ENCODE results near the gene PLCXD3. TPM values are rescaled to one million over a fixed set of nuclear protein-coding genes. Genes with fewer than 3 reads are reported as not detected.

PLCXD3 gene
- polyA plus RNA-seq, result not detected

GRCh38 chr5:41510176-41510831 lies at the start of gene PLCXD3:
Gene PLCXD3 (minus strand): TSS chr5:41510601. CDS start chr5:41510526, 75 bp downstream.
- H3K4me1 Mint-ChIP-seq, result no peaks in the 10 kb centered on the region
- peaks cover 0 to 3% (median 0%) of the 10 kb centered on the region in 3 donors for H3K36me3 Mint-ChIP-seq
- H3K27me3 Mint-ChIP-seq (ENCODE audit: low read depth in 3 of 3), result peaks cover 0 to 10% (median 7%) of the 10 kb centered on the region in 3 donors
- peak within 1 kb of the TSS in 1 of 5 donors; percentile 27 for H3K4me3 Mint-ChIP-seq
- no peak for DNase-seq
- peaks cover 2 to 23% (median 12%) of the 10 kb centered on the region in 6 donors for H3K9me3 Mint-ChIP-seq
- no peak within 1 kb of the TSS for H3K27ac Mint-ChIP-seq

GRCh38 chr5:41559184-41559583 lies 48.8 kb upstream of the PLCXD3 start:
- H3K27me3 Mint-ChIP-seq (ENCODE audit: low read depth in 3 of 3), result peaks cover 0 to 2% (median 0%) of the 10 kb centered on the region in 3 donors
- no peak overlapping the region for H3K27ac Mint-ChIP-seq
- no peaks in the 10 kb centered on the region for H3K4me1 Mint-ChIP-seq
- no peaks in the 10 kb centered on the region for H3K36me3 Mint-ChIP-seq
- H3K9me3 Mint-ChIP-seq, result peaks cover 0 to 6% (median 4%) of the 10 kb centered on the region in 6 donors
- no peak overlapping the region for H3K4me3 Mint-ChIP-seq
- DNase-seq, result no peak

- no peaks in the 10 kb centered on the region for H3K4me1 Mint-ChIP-seq
- peaks cover 0 to 6% (median 1%) of the 10 kb centered on the region in 6 donors for H3K9me3 Mint-ChIP-seq
- no peaks in the 10 kb centered on the region for H3K36me3 Mint-ChIP-seq
These were observed 47.9 kb upstream of the PLCXD3 start for GRCh38 chr5:41558295-41558694.

GRCh38 chr5:41547991-41548390 lies 37.6 kb upstream of the PLCXD3 start:
- no peak overlapping the region for H3K4me3 Mint-ChIP-seq
- DNase-seq, result no peak
- no peaks in the 10 kb centered on the region for H3K36me3 Mint-ChIP-seq
- no peaks in the 10 kb centered on the region for H3K4me1 Mint-ChIP-seq
- peaks cover 2 to 38% (median 10%) of the 10 kb centered on the region in 6 donors for H3K9me3 Mint-ChIP-seq
- no peak overlapping the region for H3K27ac Mint-ChIP-seq
- H3K27me3 Mint-ChIP-seq (ENCODE audit: low read depth in 3 of 3), result peaks cover 0 to 1% (median 0%) of the 10 kb centered on the region in 3 donors

More at GRCh38 chr5:41558295-41558694, 47.9 kb upstream of the PLCXD3 start:
- no peak for DNase-seq
- Mint-ChIP-seq H3K27ac (no peak overlapping the region), H3K27me3 (ENCODE audit: low read depth in 3 of 3) (peaks cover 0 to 2% (median 0%) of the 10 kb centered on the region in 3 donors), H3K4me3 (no peak overlapping the region)

GRCh38 chr5:41542183-41542582 lies 31.8 kb upstream of the PLCXD3 start:
- peaks cover 0 to 1% (median 0%) of the 10 kb centered on the region in 3 donors for H3K27me3 Mint-ChIP-seq (ENCODE audit: low read depth in 3 of 3)
- DNase-seq, result no peak
- no peaks in the 10 kb centered on the region for H3K36me3 Mint-ChIP-seq
- peaks cover 0 to 16% (median under 1%) of the 10 kb centered on the region in 6 donors for H3K9me3 Mint-ChIP-seq
- no peak overlapping the region for H3K27ac Mint-ChIP-seq
- H3K4me1 Mint-ChIP-seq, result no peaks in the 10 kb centered on the region
- H3K4me3 Mint-ChIP-seq, result no peak overlapping the region

- no peaks in the 10 kb centered on the region for H3K4me1 Mint-ChIP-seq
- no peak overlapping the region for H3K27ac Mint-ChIP-seq
- H3K27me3 Mint-ChIP-seq (ENCODE audit: low read depth in 3 of 3), result no peaks in the 10 kb centered on the region
- peaks cover 0 to 16% (median 3%) of the 10 kb centered on the region in 6 donors for H3K9me3 Mint-ChIP-seq
- no peaks in the 10 kb centered on the region for H3K36me3 Mint-ChIP-seq
- H3K4me3 Mint-ChIP-seq, result no peak overlapping the region
- no peak for DNase-seq
These were observed 29.1 kb upstream of the PLCXD3 start for GRCh38 chr5:41539454-41539853.

GRCh38 chr5:41537581-41537980 lies 27.2 kb upstream of the PLCXD3 start:
- no peak for DNase-seq
- H3K4me1 Mint-ChIP-seq, result no peaks in the 10 kb centered on the region
- H3K9me3 Mint-ChIP-seq, result peaks cover 0 to 19% (median 4%) of the 10 kb centered on the region in 6 donors
- no peaks in the 10 kb centered on the region for H3K27me3 Mint-ChIP-seq (ENCODE audit: low read depth in 3 of 3)
- H3K4me3 Mint-ChIP-seq, result no peak overlapping the region
- no peak overlapping the region for H3K27ac Mint-ChIP-seq
- no peaks in the 10 kb centered on the region for H3K36me3 Mint-ChIP-seq

- Mint-ChIP-seq H3K27me3 (ENCODE audit: low read depth in 3 of 3) (peaks cover 0 to 2% (median 0%) of the 10 kb centered on the region in 3 donors), H3K4me3 (no peak overlapping the region), H3K4me1 (no peaks in the 10 kb centered on the region), H3K9me3 (peaks cover 0 to 12% (median 3%) of the 10 kb centered on the region in 6 donors), H3K36me3 (no peaks in the 10 kb centered on the region), H3K27ac (no peak overlapping the region)
- no peak for DNase-seq
These were observed 22.1 kb upstream of the PLCXD3 start for GRCh38 chr5:41532485-41532884.

GRCh38 chr5:41527201-41527779 lies 16.9 kb upstream of the PLCXD3 start:
- peaks cover 0 to 2% (median 0%) of the 10 kb centered on the region in 3 donors for H3K27me3 Mint-ChIP-seq (ENCODE audit: low read depth in 3 of 3)
- peaks cover 0 to 3% (median 0%) of the 10 kb centered on the region in 3 donors for H3K36me3 Mint-ChIP-seq
- no peak overlapping the region for H3K27ac Mint-ChIP-seq
- no peak overlapping the region for H3K4me3 Mint-ChIP-seq
- peaks cover 0 to 11% (median 5%) of the 10 kb centered on the region in 6 donors for H3K9me3 Mint-ChIP-seq
- H3K4me1 Mint-ChIP-seq, result no peaks in the 10 kb centered on the region
- DNase-seq, result no peak

- no peak overlapping the region for H3K4me3 Mint-ChIP-seq
- peaks cover 0 to 2% (median 0%) of the 10 kb centered on the region in 3 donors for H3K27me3 Mint-ChIP-seq (ENCODE audit: low read depth in 3 of 3)
- peaks cover 0 to 3% (median 0%) of the 10 kb centered on the region in 3 donors for H3K36me3 Mint-ChIP-seq
- H3K27ac Mint-ChIP-seq, result no peak overlapping the region
- peaks cover 0 to 11% (median 5%) of the 10 kb centered on the region in 6 donors for H3K9me3 Mint-ChIP-seq
- no peak for DNase-seq
- H3K4me1 Mint-ChIP-seq, result no peaks in the 10 kb centered on the region
These were observed 16.3 kb upstream of the PLCXD3 start for GRCh38 chr5:41526699-41527098.

- Mint-ChIP-seq H3K27me3 (ENCODE audit: low read depth in 3 of 3) (no peaks in the 10 kb centered on the region), H3K4me1 (no peaks in the 10 kb centered on the region), H3K27ac (no peak overlapping the region), H3K36me3 (peaks cover 0 to 3% (median 0%) of the 10 kb centered on the region in 3 donors), H3K9me3 (peaks cover 0 to 11% (median 5%) of the 10 kb centered on the region in 6 donors), H3K4me3 (no peak overlapping the region)
- DNase-seq, result no peak
These were observed 13.8 kb upstream of the PLCXD3 start for GRCh38 chr5:41524174-41524573.

GRCh38 chr5:41522193-41522786 lies 11.9 kb upstream of the PLCXD3 start:
- no peaks in the 10 kb centered on the region for H3K27me3 Mint-ChIP-seq (ENCODE audit: low read depth in 3 of 3)
- H3K4me3 Mint-ChIP-seq, result no peak overlapping the region
- H3K4me1 Mint-ChIP-seq, result no peaks in the 10 kb centered on the region
- H3K27ac Mint-ChIP-seq, result no peak overlapping the region
- H3K36me3 Mint-ChIP-seq, result peaks cover 0 to 3% (median 0%) of the 10 kb centered on the region in 3 donors
- peaks cover 0 to 11% (median 5%) of the 10 kb centered on the region in 6 donors for H3K9me3 Mint-ChIP-seq
- DNase-seq, result no peak

GRCh38 chr5:41519801-41520200 lies 9.4 kb upstream of the PLCXD3 start:
- H3K4me3 Mint-ChIP-seq, result no peak overlapping the region
- DNase-seq, result no peak
- no peaks in the 10 kb centered on the region for H3K27me3 Mint-ChIP-seq (ENCODE audit: low read depth in 3 of 3)
- H3K9me3 Mint-ChIP-seq, result peaks cover 0 to 4% (median 2%) of the 10 kb centered on the region in 6 donors
- H3K36me3 Mint-ChIP-seq, result no peaks in the 10 kb centered on the region
- no peak overlapping the region for H3K27ac Mint-ChIP-seq
- H3K4me1 Mint-ChIP-seq, result no peaks in the 10 kb centered on the region

- Mint-ChIP-seq H3K36me3 (no peaks in the 10 kb centered on the region), H3K27ac (no peak overlapping the region), H3K27me3 (ENCODE audit: low read depth in 3 of 3) (no peaks in the 10 kb centered on the region), H3K9me3 (peaks cover 0 to 4% (median under 1%) of the 10 kb centered on the region in 6 donors), H3K4me3 (no peak overlapping the region), H3K4me1 (no peaks in the 10 kb centered on the region)
- no peak for DNase-seq
These were observed 7.5 kb upstream of the PLCXD3 start for GRCh38 chr5:41517909-41518308.
